IPS-18c (cell line): ENCODE measurements around the gene ADORA2B.
A peak's percentile ranks its signal among the peaks of the same experiment; 100 is the strongest.

Experiments used
- H3K4me3 ChIP-seq: 2 replicates; pipeline ENCODE4 v1.7.0; 2013; ENCODE audit warnings: low read depth, mild to moderate bottlenecking, low read length, moderate library complexity; ENCODE audit not compliant: insufficient read depth
- H3K9me3 ChIP-seq: one replicate; pipeline ENCODE4 v1.6.1; 2013; ENCODE audit warnings: mild to moderate bottlenecking, low read length, moderate library complexity; ENCODE audit not compliant: control insufficient read depth, insufficient read depth

The ADORA2B gene

DNA sequence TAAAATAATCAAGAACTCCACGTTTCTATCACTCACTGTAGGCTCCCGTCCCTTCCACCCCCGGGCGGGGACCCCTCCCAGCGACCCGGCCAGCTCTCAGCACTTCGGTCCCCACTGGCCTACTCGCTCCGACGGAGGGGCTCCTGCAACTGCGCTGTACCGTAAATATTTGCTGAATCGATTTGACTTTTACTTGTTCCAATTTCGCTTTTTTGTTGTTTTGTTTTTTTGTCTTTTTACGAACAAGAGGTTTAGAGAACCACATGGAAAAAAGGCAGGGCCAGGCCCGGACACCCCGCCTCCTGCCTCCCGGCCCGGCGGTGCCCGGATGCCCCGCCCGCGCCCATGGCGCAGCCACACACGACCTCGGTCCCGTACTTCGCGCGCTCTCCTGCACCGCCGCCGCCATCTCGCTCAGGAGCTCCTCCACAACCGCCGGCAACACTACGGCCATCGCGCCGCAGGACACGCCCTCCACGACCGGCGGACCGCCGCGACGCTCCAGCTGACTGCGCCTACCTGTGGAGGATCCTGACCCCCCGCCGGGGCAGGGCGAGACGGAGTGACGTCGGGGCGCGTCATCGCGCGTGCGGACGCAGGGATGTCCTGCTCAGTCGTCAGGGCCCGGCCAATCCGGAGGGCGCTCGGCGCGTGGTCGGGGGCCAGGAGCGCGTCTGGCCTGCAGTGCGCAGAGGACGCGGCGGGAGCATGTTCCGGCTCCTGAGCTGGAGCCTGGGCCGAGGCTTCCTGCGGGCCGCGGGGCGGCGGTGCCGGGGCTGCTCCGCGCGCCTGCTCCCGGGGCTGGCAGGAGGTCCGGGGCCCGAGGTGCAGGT, 54.4 kb downstream of the ADORA2B start, which contains the start of the genes TTC19 and ZSWIM7:
Gene TTC19 (plus strand): TSS at position 684 of the 833 bp plus-strand sequence. CDS start 25 bp downstream, at position 709.
Gene ZSWIM7 (minus strand): TSS at position 564 of the 833 bp plus-strand sequence. CDS start 110 bp downstream, at position 454.
- H3K9me3 ChIP-seq = no peaks in the 10 kb centered on the region
- peak within 1 kb of the TSS; percentile 92 for H3K4me3 ChIP-seq

DNA sequence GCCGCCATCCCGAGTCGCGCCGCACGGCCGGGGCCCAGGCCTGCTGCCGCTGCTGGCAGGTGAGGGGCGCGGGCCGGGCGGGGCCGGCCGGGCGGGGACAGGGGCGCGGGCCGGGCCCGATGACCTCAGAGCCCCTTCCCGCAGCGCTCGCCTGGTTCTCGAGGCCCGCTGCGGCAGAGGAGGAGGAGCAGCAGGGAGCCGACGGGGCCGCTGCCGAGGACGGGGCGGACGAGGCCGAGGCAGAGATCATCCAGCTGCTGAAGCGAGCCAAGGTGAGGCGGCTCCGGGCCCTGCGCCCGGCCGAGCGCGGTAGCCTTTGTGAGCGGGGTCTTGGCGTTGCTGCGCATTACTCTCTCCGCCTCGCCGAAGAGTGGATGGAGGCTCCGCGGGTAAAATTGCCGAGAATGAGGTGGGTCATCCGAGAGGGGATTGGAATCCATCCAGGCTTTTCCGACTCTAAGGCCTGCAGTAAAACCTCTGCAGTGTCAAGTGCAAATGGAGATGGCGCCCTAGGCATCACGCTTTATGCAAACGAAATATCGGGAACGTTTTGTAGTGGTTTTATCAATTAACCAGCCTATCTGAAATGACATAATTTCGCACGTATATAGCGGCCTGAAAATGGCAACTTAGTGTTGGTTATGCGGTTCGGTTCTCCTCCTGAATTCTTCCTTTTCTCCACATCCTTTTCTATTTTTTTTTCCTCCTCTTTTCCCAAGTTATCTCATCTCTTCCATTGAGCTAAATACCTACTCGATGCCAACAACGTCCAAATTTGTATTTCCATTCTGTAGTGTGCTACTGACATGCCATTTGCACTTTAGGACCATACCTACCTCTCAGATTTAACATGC, 55.3 kb downstream of the ADORA2B start:
- H3K4me3 ChIP-seq = peak overlapping the region; percentile 92
- H3K9me3 ChIP-seq = no peaks in the 10 kb centered on the region

DNA sequence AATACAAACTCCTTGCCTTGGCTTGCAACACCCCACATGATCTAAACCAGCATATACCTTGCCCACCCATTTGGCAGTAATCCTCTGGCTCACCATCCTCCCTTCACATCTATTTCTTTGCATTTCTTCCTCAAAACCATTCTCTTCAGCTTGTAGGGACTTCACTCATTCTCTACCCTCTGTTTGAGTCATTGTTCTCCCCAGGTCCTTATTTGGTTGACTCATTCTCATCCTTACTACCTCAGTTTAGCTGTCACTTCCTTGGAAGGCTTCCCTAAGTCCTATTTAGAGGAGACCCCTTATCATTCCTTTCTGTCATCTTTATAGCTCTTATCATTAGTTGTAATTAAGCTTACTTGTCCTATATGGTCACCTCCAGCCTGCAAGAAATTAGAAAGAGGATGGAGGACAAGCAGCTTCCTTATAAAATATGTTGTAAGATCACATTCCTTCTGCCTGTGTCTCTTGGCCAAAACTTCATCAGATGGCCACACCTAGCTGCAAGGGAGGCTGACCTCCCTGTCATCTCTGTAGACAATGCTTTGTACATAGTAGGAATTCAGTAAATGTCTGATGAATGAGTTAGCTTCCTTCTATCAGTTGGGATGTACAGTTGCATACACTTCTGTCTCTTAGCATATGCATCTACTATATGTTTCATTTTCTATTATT, 56.4 kb downstream of the ADORA2B start:
- Histone ChIP-seq H3K4me3 (peak overlapping the region; percentile 92; the same call in 1 of the 2 replicates), H3K9me3 (no peaks in the 10 kb centered on the region)

DNA sequence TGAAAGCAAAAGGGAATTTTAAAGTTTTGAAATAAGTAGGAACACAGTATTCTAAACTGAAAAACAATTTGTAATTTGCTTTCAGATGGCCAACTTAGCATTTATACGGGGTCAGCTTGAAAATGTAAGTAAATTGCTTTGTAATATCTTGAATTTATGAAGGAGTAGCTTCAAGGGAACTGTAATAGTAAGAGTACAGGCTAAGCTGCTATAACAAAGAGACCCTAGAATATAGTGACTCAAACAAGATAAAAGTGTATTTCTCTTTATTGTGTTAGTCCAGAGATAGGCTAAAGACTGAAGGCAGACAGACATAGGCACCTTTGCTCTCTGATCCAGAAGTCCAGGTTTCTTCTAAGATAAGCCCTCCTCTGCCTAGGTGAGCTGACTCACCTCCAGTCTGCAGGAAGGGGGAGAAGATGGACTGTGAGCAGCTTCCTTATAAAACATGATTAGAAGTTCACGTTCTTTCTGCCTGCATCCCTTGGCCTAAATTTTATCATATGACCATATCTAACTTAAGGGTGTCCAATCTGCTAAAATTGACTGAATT, 57.9 kb downstream of the ADORA2B start:
- H3K4me3 ChIP-seq = no peak overlapping the region
- H3K9me3 ChIP-seq = no peaks in the 10 kb centered on the region

DNA sequence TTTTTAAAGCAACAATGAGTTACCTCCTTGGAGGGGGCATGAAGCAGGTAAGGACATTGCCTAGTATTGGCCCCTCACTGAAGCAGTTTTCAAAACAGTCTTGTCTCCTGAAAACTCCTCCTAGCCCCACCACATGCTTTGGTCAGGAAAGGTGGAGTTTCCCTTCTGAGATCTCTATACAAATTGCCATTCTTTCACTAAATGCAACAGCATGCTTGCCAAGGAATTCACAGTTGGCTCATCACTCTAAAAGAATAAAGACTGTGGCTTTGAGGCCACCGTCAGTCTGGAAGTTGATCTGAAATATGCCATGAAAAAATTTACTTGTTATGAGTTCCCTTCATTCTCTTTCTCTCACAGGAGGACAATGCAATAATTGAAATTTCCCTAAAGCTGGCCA, 58.9 kb downstream of the ADORA2B start:
- Histone ChIP-seq H3K9me3 (no peaks in the 10 kb centered on the region), H3K4me3 (no peak overlapping the region)

DNA sequence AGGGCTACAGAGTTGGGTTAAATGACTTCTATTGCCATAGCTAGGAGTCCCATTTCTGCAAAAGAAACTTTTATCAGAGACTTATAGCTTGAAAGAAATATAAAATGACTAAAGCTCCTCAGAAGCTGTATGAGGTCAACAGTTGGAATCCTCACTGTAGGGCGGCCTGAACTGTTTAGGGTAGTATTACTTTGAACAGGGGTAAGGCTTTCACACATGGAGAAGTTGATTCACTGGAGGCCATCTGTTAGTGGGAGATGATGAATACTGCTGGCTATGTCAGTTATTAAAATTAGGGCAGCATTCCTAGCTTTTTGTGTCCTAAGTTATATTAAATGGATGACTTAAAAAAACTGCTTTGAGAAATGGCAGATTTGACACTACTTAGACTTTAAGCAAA, 60.7 kb downstream of the ADORA2B start:
- Histone ChIP-seq H3K4me3 (no peak overlapping the region), H3K9me3 (no peaks in the 10 kb centered on the region)

DNA sequence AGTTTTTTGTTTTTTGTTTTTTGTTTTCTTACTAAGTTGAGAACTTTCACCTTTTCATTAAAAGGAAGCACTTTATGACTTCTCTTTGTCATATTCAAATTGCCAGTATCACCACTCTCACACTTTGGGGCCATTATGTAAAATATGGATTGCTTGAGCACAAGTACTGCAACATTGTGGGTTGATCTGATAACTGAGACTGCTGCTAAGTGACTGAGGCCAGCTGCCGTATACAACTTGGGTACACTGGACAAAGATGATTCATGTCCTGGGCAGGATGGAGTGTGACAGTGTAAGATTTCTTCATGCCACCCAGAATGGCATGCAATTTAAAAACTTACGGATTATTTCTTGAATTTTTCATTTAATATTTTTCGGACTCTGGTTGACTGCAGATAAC, 62.5 kb downstream of the ADORA2B start:
- H3K9me3 ChIP-seq = no peaks in the 10 kb centered on the region
- H3K4me3 ChIP-seq = no peak overlapping the region

DNA sequence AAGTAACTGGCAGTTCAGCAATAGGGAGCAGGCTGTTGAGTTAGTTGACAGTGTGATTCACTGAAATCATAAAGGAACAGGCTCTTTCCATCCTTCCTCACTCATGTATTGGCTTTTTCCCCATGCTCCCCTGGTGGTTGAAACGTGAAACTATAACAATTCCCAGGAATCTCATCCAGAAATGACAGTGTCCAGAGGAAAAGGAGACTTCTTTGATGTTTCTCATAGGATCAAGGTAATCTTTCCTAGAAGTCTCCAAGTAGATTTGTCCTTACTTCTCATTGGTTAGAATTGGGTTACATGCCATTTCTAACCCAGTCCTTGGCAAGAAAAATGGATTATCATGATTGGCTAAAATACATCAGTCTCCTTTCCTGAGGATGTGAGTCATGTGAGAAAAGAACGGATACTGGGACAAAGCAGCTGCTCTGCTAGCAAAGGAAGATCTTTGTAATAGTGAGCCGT, 69.0 kb downstream of the ADORA2B start:
- H3K9me3 ChIP-seq = no peaks in the 10 kb centered on the region
- H3K4me3 ChIP-seq = no peak overlapping the region

DNA sequence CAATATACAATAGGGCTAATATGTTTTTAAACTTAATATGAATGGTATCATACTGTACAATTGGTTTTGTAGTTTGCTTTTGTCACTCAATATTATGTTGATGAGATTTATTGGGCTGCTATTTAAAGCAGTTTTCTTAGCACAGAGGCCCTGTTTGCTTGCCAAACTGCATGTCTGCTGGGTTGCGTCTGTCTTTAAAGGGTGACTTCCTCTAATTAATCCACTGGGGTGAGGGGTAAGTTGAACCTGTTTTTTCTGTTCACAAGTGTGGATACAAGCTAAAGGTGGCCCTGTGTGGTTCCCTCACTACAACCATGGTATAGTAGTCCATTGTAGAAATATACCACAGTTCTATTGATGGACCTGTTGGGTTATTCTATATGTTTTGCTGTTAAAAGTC, 74.4 kb downstream of the ADORA2B start:
- H3K9me3 ChIP-seq = no peaks in the 10 kb centered on the region
- H3K4me3 ChIP-seq = no peak overlapping the region

DNA sequence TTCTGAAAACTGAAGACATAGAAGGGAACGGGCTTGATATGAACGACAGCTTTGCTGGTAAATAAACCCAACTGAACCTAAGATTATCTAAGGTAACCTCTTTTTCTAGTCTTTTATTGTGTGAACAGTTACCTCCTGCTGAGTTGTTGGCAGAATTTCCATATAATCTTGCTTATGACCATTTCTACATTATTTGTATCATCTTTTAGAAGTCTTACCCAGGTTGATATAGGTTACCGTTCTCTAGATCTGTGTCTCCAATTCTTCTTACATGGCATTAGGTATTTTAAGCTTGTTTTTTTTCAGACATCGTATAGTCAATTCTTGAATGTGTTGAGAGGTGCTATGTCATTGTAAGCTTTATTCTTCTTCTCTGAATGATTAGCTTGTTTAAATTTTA, 79.0 kb downstream of the ADORA2B start:
- Histone ChIP-seq H3K9me3 (no peaks in the 10 kb centered on the region), H3K4me3 (no peak overlapping the region)

DNA sequence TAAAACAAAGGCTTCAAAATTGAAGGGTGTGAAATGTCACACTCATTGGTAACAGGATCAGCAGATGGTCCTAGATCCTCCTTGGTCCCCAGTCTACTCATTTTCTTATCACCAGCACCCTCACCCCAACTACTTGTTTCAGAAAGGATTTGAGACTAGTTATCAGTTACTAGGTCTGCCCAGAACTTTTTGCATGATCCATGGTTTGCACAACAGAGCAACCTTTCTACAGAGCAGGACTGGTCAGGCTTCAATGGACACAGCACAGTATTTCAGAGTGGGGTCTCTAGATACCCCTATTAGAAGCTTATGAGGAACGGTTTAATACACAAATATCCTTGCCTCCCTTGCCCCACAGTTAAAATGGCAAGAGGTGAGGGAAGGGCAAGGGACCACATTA, 80.3 kb downstream of the ADORA2B start:
- no peak overlapping the region for H3K4me3 ChIP-seq
- no peaks in the 10 kb centered on the region for H3K9me3 ChIP-seq
